Esophagus (tissue), 2 donors: ENCODE measurements around the gene HSPA1A. TPM values are rescaled to one million over a fixed set of nuclear protein-coding genes. Genes with fewer than 3 reads are reported as not detected.
"Not testable (repeated sequence)": the region's sequence is repeated elsewhere in the genome, so short reads cannot be mapped to it uniquely, and the experiment has no call there.

Source experiments
- H3K27ac ChIP-seq, 2 donors: one replicate each; pipeline ENCODE4 v1.5.1; 2013; ENCODE audit warnings: low read depth in 2 of 2, mild to moderate bottlenecking in 2 of 2, inconsistent platforms in 1 of 2, low read length in 1 of 2, moderate library complexity in 1 of 2
- H3K27me3 ChIP-seq, 2 donors: one replicate each; pipeline ENCODE4 v1.6.1; 2013; ENCODE audit warnings: low read length in 2 of 2, control low read depth in 1 of 2, mild to moderate bottlenecking in 1 of 2; ENCODE audit not compliant: insufficient read depth in 2 of 2, control insufficient read depth in 1 of 2
- H3K36me3 ChIP-seq, 2 donors: one replicate each; pipeline ENCODE4 v1.6.1; 2013; ENCODE audit warnings: low read length in 1 of 2; ENCODE audit not compliant: control insufficient read depth in 2 of 2, insufficient read depth in 2 of 2
- H3K4me1 ChIP-seq, 2 donors: one replicate each; pipeline ENCODE4 v1.6.1; 2013; ENCODE audit warnings: low read length in 1 of 2; ENCODE audit not compliant: control insufficient read depth in 2 of 2, insufficient read depth in 2 of 2
- H3K4me3 ChIP-seq, 2 donors: one replicate each; pipeline ENCODE4 v1.5.1; 2013; ENCODE audit warnings: low read length in 2 of 2, mild to moderate bottlenecking in 2 of 2, low read depth in 1 of 2, moderate library complexity in 1 of 2
- H3K9me3 ChIP-seq, 2 donors: one replicate each; pipeline ENCODE4 v1.6.1; 2013; ENCODE audit warnings: mild to moderate bottlenecking in 2 of 2, low read depth in 1 of 2, low read length in 1 of 2, moderate library complexity in 1 of 2; ENCODE audit not compliant: control insufficient read depth in 2 of 2, insufficient read depth in 1 of 2
- WGBS, 2 donors: extraction: QIAGEN DNeasy Blood & Tissue Kit; methylation state at CpG; one replicate each; pipeline ENCODE4 v1.1.7; 2013; 5-methylcytosine and 5-hydroxymethylcytosine counted together
- polyA plus RNA-seq, 2 donors: library from polyadenylated mRNA; stranded (reverse); fragments of 200-250 nt; gene quantifications; one replicate each; pipeline ENCODE4 v1.2.3, GENCODE V29; 2013
- donor health status: healthy with polysubstance abuse.
- donor health status: Bipolar disorder and iron deficiency.

HSPA1A gene
- polyA plus RNA-seq, 2 donors = 105 to 125 TPM

DNA sequence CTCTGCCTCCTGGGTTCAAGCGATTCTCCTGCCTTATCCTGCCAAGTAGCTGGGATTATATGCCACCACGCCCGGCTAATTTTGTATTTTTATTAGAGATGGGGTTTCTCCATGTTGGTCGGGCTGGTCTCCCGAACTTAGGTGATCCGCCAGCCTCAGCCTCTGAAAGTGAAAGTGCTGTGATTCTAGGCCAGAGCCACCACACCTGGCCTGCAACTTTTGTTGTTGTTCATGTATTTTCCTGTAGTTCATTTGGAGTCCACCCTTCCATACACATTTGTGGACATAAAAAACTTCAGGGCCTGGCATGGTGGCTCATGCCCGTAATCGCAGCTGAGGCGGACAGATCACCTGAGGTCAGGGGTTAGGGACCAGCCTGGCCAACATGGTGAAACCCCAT, 26.7 kb downstream of the HSPA1A start:
- Histone ChIP-seq H3K4me3 (no peak overlapping the region), H3K27me3 (no peaks in the 10 kb centered on the region), H3K27ac (peak overlapping the region in 1 of 2 donors; percentile 35), H3K4me1 (peaks cover 0 to 3% of the 10 kb centered on the region in 2 donors), H3K9me3 (no peaks in the 10 kb centered on the region), H3K36me3 (peaks cover 0 to 14% of the 10 kb centered on the region in 2 donors)
- WGBS, 2 donors = 62 to 69% methylated on average over 9 of the region's 9 CpGs

DNA sequence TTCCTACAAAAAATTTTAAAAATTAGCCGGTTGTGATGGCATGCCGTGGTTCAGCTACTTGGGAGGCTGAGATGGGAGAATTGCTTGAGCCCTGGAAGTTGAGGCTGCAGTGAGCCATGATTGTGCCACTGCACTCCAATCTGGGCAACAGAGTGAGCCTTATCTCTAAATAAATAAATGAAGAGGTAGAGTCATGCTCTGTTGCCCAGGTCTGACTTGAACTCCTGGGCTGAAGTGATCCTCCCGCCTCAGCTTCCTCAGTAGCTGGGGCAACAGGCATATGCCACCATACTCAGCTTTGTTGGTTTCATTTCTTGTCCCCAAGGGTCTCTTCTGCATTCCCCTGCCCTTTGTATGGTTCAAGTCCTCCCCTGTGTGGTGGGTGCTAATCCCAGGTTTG, 29.2 kb downstream of the HSPA1A start:
- 86 to 94% methylated on average over 3 of the region's 3 CpGs for WGBS, 2 donors
- Histone ChIP-seq H3K27me3 (no peaks in the 10 kb centered on the region), H3K4me3 (no peak overlapping the region), H3K4me1 (no peaks in the 10 kb centered on the region), H3K27ac (no peak overlapping the region), H3K9me3 (no peaks in the 10 kb centered on the region), H3K36me3 (no peaks in the 10 kb centered on the region)

DNA sequence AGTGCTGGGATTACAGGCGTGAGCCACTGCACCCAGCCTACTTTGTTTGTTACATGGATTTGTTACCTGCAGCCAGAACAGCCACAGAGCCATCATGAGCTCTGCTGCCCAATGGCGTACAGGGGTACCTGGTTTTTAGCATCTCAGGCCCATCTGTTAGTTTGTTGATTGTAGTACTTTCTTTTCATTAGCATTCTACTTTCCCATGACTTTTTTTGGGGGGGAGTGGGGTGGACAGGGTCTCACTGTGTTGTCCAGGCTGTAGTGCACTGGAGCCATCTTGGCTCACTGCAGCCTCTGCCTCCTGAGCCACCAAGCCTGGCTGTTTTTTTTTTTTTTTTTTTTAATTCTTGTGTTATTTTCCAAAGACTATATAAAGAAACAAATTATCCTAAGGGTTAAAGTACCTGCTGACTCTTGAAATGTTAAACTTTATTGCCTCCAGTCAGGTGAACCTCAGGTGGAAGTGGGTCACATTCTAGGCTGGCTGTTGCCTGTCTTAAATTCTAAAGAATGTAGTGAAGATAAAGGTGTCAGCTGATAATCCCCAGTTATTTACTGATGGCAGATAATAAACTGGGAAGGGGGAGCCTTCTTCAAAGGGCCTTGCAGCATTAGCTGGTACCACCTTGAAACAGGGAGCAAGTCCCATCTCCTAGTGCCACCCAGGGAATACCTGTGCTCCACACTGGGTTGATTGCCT, 32.1 kb downstream of the HSPA1A start:
- 81 to 84% methylated on average over 2 of the region's 2 CpGs for WGBS, 2 donors
- Histone ChIP-seq H3K36me3 (no peaks in the 10 kb centered on the region), H3K4me1 (no peaks in the 10 kb centered on the region), H3K4me3 (no peak overlapping the region), H3K27ac (no peak overlapping the region), H3K27me3 (no peaks in the 10 kb centered on the region), H3K9me3 (no peaks in the 10 kb centered on the region)

DNA sequence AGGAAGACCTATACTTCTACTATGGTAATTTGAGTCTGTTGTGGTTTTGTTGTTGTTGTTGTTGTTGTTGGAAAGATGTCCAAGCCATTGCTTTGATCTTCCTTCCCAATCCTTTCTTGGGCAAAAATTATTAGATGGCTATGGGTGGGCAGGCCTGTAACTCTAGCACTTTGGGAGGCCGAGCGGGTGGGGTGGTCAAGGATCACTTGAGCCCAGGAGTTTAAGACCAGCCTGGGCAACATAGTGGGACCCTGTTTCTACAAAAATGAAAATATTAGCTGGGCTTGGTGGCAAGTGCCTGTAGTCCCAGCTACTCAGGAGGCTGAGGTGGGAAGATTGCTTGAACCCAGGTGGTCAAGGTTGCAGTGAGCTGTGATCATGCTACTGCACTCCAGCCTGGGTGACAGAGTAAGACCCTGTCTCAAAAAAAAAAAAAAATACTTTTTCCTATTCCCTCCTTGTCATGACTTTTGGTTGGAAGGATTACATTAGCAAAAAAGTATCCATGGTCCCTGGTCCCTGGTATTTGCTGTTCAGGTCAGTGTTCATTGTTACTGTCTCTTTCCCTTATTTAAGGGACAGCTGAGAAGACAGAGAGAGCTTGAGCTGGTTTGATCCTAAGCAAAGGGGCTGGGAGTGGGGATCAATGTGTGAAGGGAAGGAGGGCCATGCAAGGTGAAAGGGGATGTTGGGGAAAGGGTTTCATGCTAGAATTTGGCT, 35.6 kb downstream of the HSPA1A start:
- Histone ChIP-seq H3K36me3 (no peaks in the 10 kb centered on the region), H3K9me3 (peaks cover 0 to 2% of the 10 kb centered on the region in 2 donors), H3K4me1 (no peaks in the 10 kb centered on the region), H3K4me3 (no peak overlapping the region), H3K27ac (no peak overlapping the region), H3K27me3 (no peaks in the 10 kb centered on the region)
- WGBS, 2 donors = 94 to 97% methylated on average over 2 of the region's 2 CpGs

DNA sequence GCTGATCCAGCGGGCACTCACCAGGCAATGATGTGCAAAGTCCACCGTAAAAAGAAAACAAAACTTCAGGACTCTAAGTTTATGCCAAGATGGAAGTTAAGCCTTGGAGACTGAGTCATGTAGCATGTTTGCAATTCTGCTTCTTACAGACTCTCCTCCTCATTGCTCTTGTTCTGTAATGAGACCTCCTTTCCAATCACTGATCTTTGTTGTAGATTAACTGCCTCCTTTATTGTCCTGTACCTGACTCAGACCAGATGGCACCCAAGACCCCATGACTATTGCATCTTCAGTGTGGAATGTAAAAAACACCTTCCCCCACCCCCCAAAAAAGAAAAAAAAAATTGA, 36.1 kb downstream of the HSPA1A start:
- Histone ChIP-seq H3K4me1 (no peaks in the 10 kb centered on the region), H3K4me3 (no peak overlapping the region), H3K27ac (no peak overlapping the region), H3K36me3 (no peaks in the 10 kb centered on the region), H3K9me3 (peaks cover 0 to 2% of the 10 kb centered on the region in 2 donors), H3K27me3 (no peaks in the 10 kb centered on the region)
- 58 to 63% methylated on average over 2 of the region's 2 CpGs for WGBS, 2 donors

DNA sequence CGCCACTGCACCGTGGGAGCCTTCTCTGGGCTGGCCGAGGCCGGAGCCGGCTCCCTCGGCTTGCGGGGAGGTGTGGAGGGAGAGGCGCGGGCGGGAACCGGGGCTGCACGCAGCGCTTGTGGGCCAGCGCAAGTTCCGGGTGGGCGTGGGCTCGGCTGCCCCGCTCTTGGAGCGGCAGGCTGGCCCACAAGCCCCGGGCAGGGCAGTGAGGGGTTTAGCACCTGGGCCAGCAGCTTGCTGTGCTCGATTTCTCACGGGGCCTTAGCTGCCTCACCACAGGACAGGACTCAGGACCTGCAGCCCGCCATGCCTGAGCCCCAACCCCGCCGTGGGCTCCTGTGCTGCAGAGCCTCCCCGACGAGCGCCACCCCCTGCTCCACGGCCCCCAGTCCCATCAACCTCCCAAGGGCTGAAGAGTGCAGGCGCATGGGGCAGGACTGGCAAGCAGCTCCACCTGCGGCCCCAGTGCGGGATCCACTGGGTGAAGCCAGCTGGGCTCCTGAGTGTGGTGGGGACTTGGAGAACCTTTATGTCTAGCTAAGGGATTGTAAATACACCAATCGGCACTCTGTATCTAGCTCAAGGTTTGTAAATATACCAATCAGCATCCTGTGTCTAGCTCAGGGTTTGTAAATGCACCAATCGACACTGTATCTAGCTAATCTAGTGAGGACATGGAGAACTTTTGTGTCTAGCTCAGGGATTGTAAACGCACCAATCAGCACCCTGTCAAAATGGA, 36.8 kb downstream of the HSPA1A start:
- H3K27me3 ChIP-seq, H3K9me3 ChIP-seq, H3K27ac ChIP-seq, H3K4me1 ChIP-seq, H3K4me3 ChIP-seq, H3K36me3 ChIP-seq: not testable (repeated sequence)
- WGBS, 2 donors = 90 to 91% methylated on average over 35 of the region's 35 CpGs

DNA sequence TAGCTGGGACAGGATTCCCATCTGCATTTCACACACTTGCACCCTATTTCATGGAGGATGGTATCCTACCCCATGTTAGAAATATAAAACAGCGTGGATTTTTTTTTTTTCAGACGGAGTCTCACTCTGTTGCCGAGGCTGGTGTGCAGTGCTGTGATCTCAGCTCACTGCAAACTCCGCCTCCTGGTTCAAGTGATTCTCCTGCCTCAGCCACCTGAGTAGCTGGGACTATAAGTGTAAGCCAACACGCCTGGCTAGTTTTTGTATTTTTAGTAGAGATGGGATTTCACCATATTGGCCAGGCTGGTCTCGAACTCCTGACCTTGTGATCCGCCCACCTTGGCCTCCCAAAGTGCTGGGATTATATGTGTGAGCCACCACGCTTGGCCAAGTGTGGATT, 42.4 kb downstream of the HSPA1A start:
- 91 to 94% methylated on average over 8 of the region's 8 CpGs for WGBS, 2 donors
- H3K4me1 ChIP-seq, H3K27me3 ChIP-seq, H3K27ac ChIP-seq, H3K9me3 ChIP-seq, H3K4me3 ChIP-seq: not testable (repeated sequence)
- peaks cover 0 to 14% of the 10 kb centered on the region in 2 donors for H3K36me3 ChIP-seq

DNA sequence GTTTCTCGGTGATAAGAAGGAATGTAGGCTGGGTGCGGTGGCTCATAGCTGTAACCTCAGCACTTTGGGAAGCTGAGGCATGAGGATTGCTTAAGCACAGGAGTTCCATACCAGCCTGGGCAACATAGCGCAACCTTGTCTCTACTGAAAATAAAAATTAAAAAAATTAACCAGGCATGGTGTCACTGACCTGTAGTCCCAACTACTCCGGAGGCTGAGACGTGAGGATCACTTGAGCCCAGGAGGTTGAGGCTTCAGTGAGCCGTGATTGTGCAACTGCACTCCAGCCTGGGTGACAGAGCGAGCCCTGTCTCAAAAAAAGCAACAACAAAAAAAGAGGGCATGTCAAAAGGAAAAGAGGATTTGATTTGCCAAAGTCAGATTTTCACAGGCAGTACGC, 43.4 kb downstream of the HSPA1A start:
- Histone ChIP-seq H3K4me3 (no peak overlapping the region), H3K27me3 (no peaks in the 10 kb centered on the region), H3K27ac (no peak overlapping the region), H3K36me3 (peaks cover 0 to 14% of the 10 kb centered on the region in 2 donors), H3K4me1 (peaks cover 0 to 5% of the 10 kb centered on the region in 2 donors), H3K9me3 (no peaks in the 10 kb centered on the region)
- 95 to 97% methylated on average over 8 of the region's 8 CpGs for WGBS, 2 donors

DNA sequence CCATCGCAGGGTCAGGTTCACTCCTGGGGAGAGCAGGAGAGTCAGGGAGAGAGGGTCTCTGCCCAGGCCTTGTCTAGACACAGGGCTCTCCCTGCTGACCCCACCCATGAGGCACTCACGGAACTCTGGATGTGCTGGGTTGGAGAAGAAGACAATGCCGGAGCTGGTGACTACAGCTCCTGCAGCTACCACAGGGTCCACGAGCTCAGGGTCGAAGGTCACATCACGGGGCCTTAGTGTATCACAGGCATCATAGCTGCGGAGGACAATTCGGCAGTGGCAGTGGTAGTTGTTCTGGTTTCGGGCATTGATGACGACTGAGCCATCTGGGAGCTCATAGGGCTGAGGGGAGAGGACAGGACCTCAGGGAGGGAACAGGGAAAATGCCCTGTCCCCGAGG, 44.6 kb downstream of the HSPA1A start:
- peaks cover 0 to 14% of the 10 kb centered on the region in 2 donors for H3K36me3 ChIP-seq
- H3K9me3 ChIP-seq = no peaks in the 10 kb centered on the region
- H3K4me1 ChIP-seq = peaks cover 0 to 8% of the 10 kb centered on the region in 2 donors
- H3K4me3 ChIP-seq = no peak overlapping the region
- no peak overlapping the region for H3K27ac ChIP-seq
- no peaks in the 10 kb centered on the region for H3K27me3 ChIP-seq
- WGBS, 2 donors = 89 to 92% methylated on average over 11 of the region's 11 CpGs
